ENCODE measurements around the gene ZNF837. TPM values are rescaled to one million over a fixed set of nuclear protein-coding genes. Genes with fewer than 3 reads are reported as not detected.
A peak's percentile ranks its signal among the peaks of the same experiment; 100 is the strongest.

ZNF837 gene
- total and polyA plus RNA-seq, 2 of the 13 experiments (the other 11 are each of a cell fraction or from before 2014, with no cell fraction given), result 0.29 to 1.3 TPM

DNA sequence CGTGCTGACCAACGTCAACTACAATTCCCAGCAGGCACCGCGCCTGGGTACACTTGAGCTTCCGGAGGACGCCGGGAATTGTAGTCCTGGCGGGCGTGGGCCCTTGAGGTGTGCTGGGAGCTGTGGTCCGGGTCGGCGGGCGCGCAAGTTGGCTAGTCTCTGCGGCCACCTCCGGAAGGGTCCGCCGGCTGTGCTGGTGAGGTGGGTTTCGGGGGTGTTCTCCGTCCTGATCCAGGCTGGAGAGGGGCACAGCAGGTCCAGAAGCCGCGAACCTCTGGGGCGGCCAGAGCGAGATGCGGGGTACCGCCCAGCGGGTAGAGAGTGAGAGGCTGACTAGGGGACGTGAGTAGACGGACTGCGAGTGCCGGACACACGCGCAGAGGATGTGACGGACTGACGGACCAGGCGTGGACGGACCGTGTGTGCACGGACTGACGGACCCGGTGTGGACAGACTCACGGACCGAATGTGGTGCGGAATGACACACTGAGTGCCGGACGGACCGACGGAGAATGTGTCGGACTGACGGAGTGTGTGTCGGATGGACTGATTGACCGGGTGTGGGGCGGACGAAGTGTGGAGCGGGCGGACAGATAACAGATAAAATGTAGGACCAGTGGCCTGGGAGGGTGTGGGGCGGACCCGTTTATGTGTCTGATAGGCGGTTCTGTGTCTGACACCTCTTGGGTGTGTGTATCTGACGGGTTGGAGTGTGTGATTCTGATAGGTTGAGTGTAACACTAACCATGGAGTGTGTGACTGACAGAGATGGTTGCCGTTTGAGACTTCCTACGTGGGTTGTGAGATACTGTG, 53.7 kb downstream of the ZNF837 start, which contains the start of gene ZSCAN22 (continued):
- TF ChIP-seq NFKB2 (CRISPR knock-in tag; IDR thresholded peaks at IDR 0.05; ENCODE audit: borderline replicate concordance) (peak; percentile 72; the same call in 1 of the 2 replicates), BRCA1 (CRISPR knock-in tag; IDR thresholded peaks at IDR 0.05) (no peak), ZNF781 (CRISPR knock-in tag; IDR thresholded peaks at IDR 0.05; ENCODE audit: borderline replicate concordance, not compliant biosample characterization) (peak; percentile 69), PLRG1 (conservative IDR thresholded peaks at IDR 0.05) (no peak), ZSCAN29 (CRISPR knock-in tag; conservative IDR thresholded peaks at IDR 0.05) (peak; percentile 86; the same call in 1 of the 2 replicates), ZNF879 (CRISPR knock-in tag; IDR thresholded peaks at IDR 0.05) (no peak), RBAK (CRISPR knock-in tag; IDR thresholded peaks at IDR 0.05) (no peak), NFRKB (IDR thresholded peaks at IDR 0.05) (no peak), SKI (IDR thresholded peaks at IDR 0.05; ENCODE audit: partially characterized antibody) (peak; percentile 21), BATF2 (CRISPR knock-in tag; IDR thresholded peaks at IDR 0.05) (peak; percentile 88), NR2F2 (IDR thresholded peaks at IDR 0.05; ENCODE audit: borderline replicate concordance, low read depth) (no peak; the same call in 1 of the 2 replicates), KDM6A (CRISPR knock-in tag; IDR thresholded peaks at IDR 0.05; ENCODE audit: low read depth) (no peak), HMG20A (CRISPR knock-in tag; IDR thresholded peaks at IDR 0.05; ENCODE audit: borderline replicate concordance) (no peak), GLI4 (CRISPR knock-in tag; IDR thresholded peaks at IDR 0.05; ENCODE audit: borderline replicate concordance) (no peak), FOXA1 (IDR thresholded peaks at IDR 0.05) (no peak), FOXA1 (CRISPR knock-in tag; IDR thresholded peaks at IDR 0.05) (peak; percentile 81), TBX3 (IDR thresholded peaks at IDR 0.05; ENCODE audit: borderline replicate concordance) (0 out of 2 replicates have a peak, but pooled peaks have one; percentile 36), ZNF143 (CRISPR knock-in tag; IDR thresholded peaks at IDR 0.05) (peak; percentile 96), PRMT3 (CRISPR knock-in tag; IDR thresholded peaks at IDR 0.05; ENCODE audit: borderline replicate concordance, low read depth) (0 out of 2 replicates have a peak, but pooled peaks have one; percentile 66), ZNF782 (CRISPR knock-in tag; IDR thresholded peaks at IDR 0.05; ENCODE audit: borderline replicate concordance) (peak; percentile 88; the same call in 1 of the 2 replicates), ZNF451 (CRISPR knock-in tag; IDR thresholded peaks at IDR 0.05) (no peak; the same call in none of the 2 replicates), HOXA9 (CRISPR knock-in tag; IDR thresholded peaks at IDR 0.05; ENCODE audit: borderline replicate concordance) (peak; percentile 84), RBM39 (IDR thresholded peaks at IDR 0.05; ENCODE audit: low read depth, low read length, poor library complexity, severe bottlenecking) (peak; percentile 97), RFXANK (CRISPR knock-in tag; IDR thresholded peaks at IDR 0.05) (no peak)
- TF ChIP-seq, protein P1, sequence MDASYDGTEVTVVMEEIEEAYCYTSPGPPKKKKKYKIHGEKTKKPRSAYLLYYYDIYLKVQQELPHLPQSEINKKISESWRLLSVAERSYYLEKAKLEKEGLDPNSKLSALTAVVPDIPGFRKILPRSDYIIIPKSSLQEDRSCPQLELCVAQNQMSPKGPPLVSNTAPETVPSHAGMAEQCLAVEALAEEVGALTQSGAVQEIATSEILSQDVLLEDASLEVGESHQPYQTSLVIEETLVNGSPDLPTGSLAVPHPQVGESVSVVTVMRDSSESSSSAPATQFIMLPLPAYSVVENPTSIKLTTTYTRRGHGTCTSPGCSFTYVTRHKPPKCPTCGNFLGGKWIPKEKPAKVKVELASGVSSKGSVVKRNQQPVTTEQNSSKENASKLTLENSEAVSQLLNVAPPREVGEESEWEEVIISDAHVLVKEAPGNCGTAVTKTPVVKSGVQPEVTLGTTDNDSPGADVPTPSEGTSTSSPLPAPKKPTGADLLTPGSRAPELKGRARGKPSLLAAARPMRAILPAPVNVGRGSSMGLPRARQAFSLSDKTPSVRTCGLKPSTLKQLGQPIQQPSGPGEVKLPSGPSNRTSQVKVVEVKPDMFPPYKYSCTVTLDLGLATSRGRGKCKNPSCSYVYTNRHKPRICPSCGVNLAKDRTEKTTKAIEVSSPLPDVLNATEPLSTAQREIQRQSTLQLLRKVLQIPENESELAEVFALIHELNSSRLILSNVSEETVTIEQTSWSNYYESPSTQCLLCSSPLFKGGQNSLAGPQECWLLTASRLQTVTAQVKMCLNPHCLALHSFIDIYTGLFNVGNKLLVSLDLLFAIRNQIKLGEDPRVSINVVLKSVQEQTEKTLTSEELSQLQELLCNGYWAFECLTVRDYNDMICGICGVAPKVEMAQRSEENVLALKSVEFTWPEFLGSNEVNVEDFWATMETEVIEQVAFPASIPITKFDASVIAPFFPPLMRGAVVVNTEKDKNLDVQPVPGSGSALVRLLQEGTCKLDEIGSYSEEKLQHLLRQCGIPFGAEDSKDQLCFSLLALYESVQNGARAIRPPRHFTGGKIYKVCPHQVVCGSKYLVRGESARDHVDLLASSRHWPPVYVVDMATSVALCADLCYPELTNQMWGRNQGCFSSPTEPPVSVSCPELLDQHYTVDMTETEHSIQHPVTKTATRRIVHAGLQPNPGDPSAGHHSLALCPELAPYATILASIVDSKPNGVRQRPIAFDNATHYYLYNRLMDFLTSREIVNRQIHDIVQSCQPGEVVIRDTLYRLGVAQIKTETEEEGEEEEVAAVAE (CRISPR knock-in tag; IDR thresholded peaks at IDR 0.05; ENCODE audit: borderline replicate concordance), result peak; percentile 92
